Neural progenitor cell (in vitro differentiated cells): ENCODE data around the gene RBM22. TPM values are rescaled to one million over a fixed set of nuclear protein-coding genes. Genes with fewer than 3 reads are reported as not detected.

Experiments used
- DNase-seq: peaks from one replicate; pipeline ENCODE4 v3.0.0-alpha.2; 2016; ENCODE audit warnings: low spot score
- H2AFZ ChIP-seq: fragments of 200-600 bp; sonication (generic); replicated peaks from 2 replicates; pipeline ENCODE4 v1.6.1; 2016; ENCODE audit warnings: antibody characterized with exemption
- H3F3A ChIP-seq: fragments of 200-600 bp; sonication (generic); 2 replicates; pipeline ENCODE4 v1.6.1; 2016; ENCODE audit warnings: antibody characterized with exemption, low read depth
- H3K27ac ChIP-seq: fragments of 200-600 bp; sonication (generic); 2 replicates; pipeline ENCODE4 v1.5.1; 2016; ENCODE audit warnings: mild to moderate bottlenecking
- H3K27me3 ChIP-seq: fragments of 200-600 bp; sonication (generic); 2 replicates; pipeline ENCODE4 v1.6.1; 2016; ENCODE audit warnings: mild to moderate bottlenecking, moderate library complexity
- H3K36me3 ChIP-seq: fragments of 200-600 bp; sonication (generic); 2 replicates; pipeline ENCODE4 v1.5.1; 2016
- H3K4me1 ChIP-seq: fragments of 200-600 bp; sonication (generic); 2 replicates; pipeline ENCODE4 v1.6.1; 2016; ENCODE audit warnings: mixed run types
- H3K4me2 ChIP-seq: fragments of 200-600 bp; sonication (generic); 2 replicates; pipeline ENCODE4 v1.6.1; 2016
- H3K4me3 ChIP-seq: fragments of 200-600 bp; sonication (generic); 2 replicates; pipeline ENCODE4 v1.5.1; 2016
- H3K79me2 ChIP-seq: fragments of 200-600 bp; sonication (generic); 2 replicates; pipeline ENCODE4 v1.6.1; 2016; ENCODE audit warnings: low read depth
- H3K9ac ChIP-seq: fragments of 200-600 bp; sonication (generic); 2 replicates; pipeline ENCODE4 v1.6.1; 2016
- H3K9me3 ChIP-seq: fragments of 200-600 bp; sonication (generic); 2 replicates; pipeline ENCODE4 v1.5.1; 2016; ENCODE audit warnings: low read depth
- H4K20me1 ChIP-seq: fragments of 200-600 bp; sonication (generic); 2 replicates; pipeline ENCODE4 v1.6.1; 2016; ENCODE audit warnings: low read depth
- H3K27ac Mint-ChIP-seq: 3 replicates; pipeline ENCODE4 v1.8.0; 2021; ENCODE audit warnings: mixed read lengths
- H3K27me3 Mint-ChIP-seq: 2 replicates; pipeline ENCODE4 v1.8.0; 2022; ENCODE audit warnings: low read depth, mild to moderate bottlenecking, inconsistent platforms, moderate library complexity, mixed read lengths; ENCODE audit not compliant: insufficient read depth
- H3K36me3 Mint-ChIP-seq: 3 replicates; pipeline ENCODE4 v1.8.0; 2021; ENCODE audit warnings: mixed read lengths
- H3K4me1 Mint-ChIP-seq: 3 replicates; pipeline ENCODE4 v1.8.0; 2021; ENCODE audit warnings: mixed read lengths
- H3K4me3 Mint-ChIP-seq: 3 replicates; pipeline ENCODE4 v1.8.0; 2021; ENCODE audit warnings: mild to moderate bottlenecking, moderate library complexity, mixed read lengths
- H3K9me3 Mint-ChIP-seq: 3 replicates; pipeline ENCODE4 v1.8.0; 2020; ENCODE audit warnings: mixed read lengths
- CTCF ChIP-seq: fragments of 200-600 bp; sonication (generic); IDR thresholded peaks from 2 replicates; pipeline ENCODE4 v1.5.1; 2017; ENCODE audit warnings: antibody characterized with exemption, mild to moderate bottlenecking
- EZH2 ChIP-seq: fragments of 200-600 bp; sonication (generic); IDR thresholded peaks from 2 replicates; pipeline ENCODE4 v1.6.1; 2017; ENCODE audit warnings: antibody characterized with exemption, mild to moderate bottlenecking, moderate library complexity
- EZH2phosphoT487 ChIP-seq: fragments of 200-600 bp; sonication (generic); IDR thresholded peaks from 2 replicates; pipeline ENCODE4 v1.6.1; 2017; ENCODE audit warnings: antibody characterized with exemption
- total RNA-seq: library from RNA; depleted of rRNA; stranded (reverse); fragments of >200 nt; gene quantifications from 2 replicates; pipeline ENCODE4 v1.2.3, GENCODE V29; 2015; ENCODE audit warnings: low replicate concordance

Gene RBM22
- total RNA-seq, 1 donor from 2014 or later = 52.4 TPM

GRCh38 chr5:150710165-150710564, 9.3 kb upstream of the RBM22 start:
- no peaks in the 10 kb centered on the region for H3K79me2 ChIP-seq
- no peak overlapping the region for H2AFZ ChIP-seq
- no peak overlapping the region for H3K27ac ChIP-seq
- Mint-ChIP-seq H3K4me3 (no peak overlapping the region), H3K27ac (no peak overlapping the region), H3K4me1 (no peaks in the 10 kb centered on the region), H3K27me3 (no peaks in the 10 kb centered on the region), H3K36me3 (peaks cover 4% of the 10 kb centered on the region), H3K9me3 (no peaks in the 10 kb centered on the region)
- peaks cover 8% of the 10 kb centered on the region for H3K36me3 ChIP-seq
- no peaks in the 10 kb centered on the region for H4K20me1 ChIP-seq
- H3K4me1 ChIP-seq = no peaks in the 10 kb centered on the region
- H3K27me3 ChIP-seq = no peaks in the 10 kb centered on the region
- H3K4me2 ChIP-seq = no peak overlapping the region
- H3K4me3 ChIP-seq = no peak overlapping the region
- TF ChIP-seq CTCF (peak; percentile 39), EZH2 (no peak), EZH2phosphoT487 (no peak)
- no peaks in the 10 kb centered on the region for H3K9me3 ChIP-seq
- no peaks in the 10 kb centered on the region for H3F3A ChIP-seq
- peak; percentile 8 for DNase-seq
- no peak overlapping the region for H3K9ac ChIP-seq

- Mint-ChIP-seq H3K4me1 (no peaks in the 10 kb centered on the region), H3K4me3 (no peak overlapping the region), H3K27ac (no peak overlapping the region), H3K27me3 (no peaks in the 10 kb centered on the region), H3K36me3 (peaks cover 4% of the 10 kb centered on the region), H3K9me3 (no peaks in the 10 kb centered on the region)
- Histone ChIP-seq H3K9ac (no peak overlapping the region), H3K4me2 (no peak overlapping the region), H3K9me3 (no peaks in the 10 kb centered on the region), H2AFZ (no peak overlapping the region), H3K4me1 (no peaks in the 10 kb centered on the region), H3F3A (peaks cover 4% of the 10 kb centered on the region), H3K27ac (no peak overlapping the region), H4K20me1 (no peaks in the 10 kb centered on the region), H3K79me2 (no peaks in the 10 kb centered on the region), H3K36me3 (peaks cover 4% of the 10 kb centered on the region), H3K4me3 (no peak overlapping the region), H3K27me3 (peaks cover 4% of the 10 kb centered on the region)
- DNase-seq = no peak
- TF ChIP-seq EZH2 = no peak
- no peak for TF ChIP-seq CTCF
- TF ChIP-seq EZH2phosphoT487 = no peak
These were observed 6.0 kb upstream of the RBM22 start for GRCh38 chr5:150706776-150707390.

GRCh38 chr5:150703762-150704161, 2.9 kb upstream of the RBM22 start:
- H4K20me1 ChIP-seq = peaks cover 8% of the 10 kb centered on the region
- no peaks in the 10 kb centered on the region for H3K4me1 Mint-ChIP-seq
- no peaks in the 10 kb centered on the region for H3K9me3 Mint-ChIP-seq
- H3K27ac ChIP-seq = no peak overlapping the region
- H3K27me3 Mint-ChIP-seq = no peaks in the 10 kb centered on the region
- DNase-seq = no peak
- peaks cover 6% of the 10 kb centered on the region for H3F3A ChIP-seq
- peaks cover 20% of the 10 kb centered on the region for H3K79me2 ChIP-seq
- H3K9me3 ChIP-seq = no peaks in the 10 kb centered on the region
- peaks cover 6% of the 10 kb centered on the region for H3K27me3 ChIP-seq
- H3K4me3 Mint-ChIP-seq = no peak overlapping the region
- H3K36me3 Mint-ChIP-seq = no peaks in the 10 kb centered on the region
- no peak overlapping the region for H3K9ac ChIP-seq
- peaks cover 3% of the 10 kb centered on the region for H3K36me3 ChIP-seq
- no peak overlapping the region for H3K4me3 ChIP-seq
- peaks cover 6% of the 10 kb centered on the region for H3K4me1 ChIP-seq
- TF ChIP-seq EZH2 = no peak
- TF ChIP-seq CTCF = no peak
- TF ChIP-seq EZH2phosphoT487 = no peak
- no peak overlapping the region for H3K4me2 ChIP-seq
- H3K27ac Mint-ChIP-seq = no peak overlapping the region
- no peak overlapping the region for H2AFZ ChIP-seq
